Thymus (tissue), 11 donors: ENCODE data around the gene TMEM131L. TPM values are rescaled to one million over a fixed set of nuclear protein-coding genes. Genes with fewer than 3 reads are reported as not detected.
"Not testable (repeated sequence)": the region's sequence is repeated elsewhere in the genome, so short reads cannot be mapped to it uniquely, and the experiment has no call there.

Source experiments
- DNase-seq, 9 donors: peaks; one replicate each; pipeline ENCODE4 v3.0.0-alpha.2; 2013; ENCODE audit warnings: low spot score in 9 of 9, low read depth in 6 of 9, missing footprints in 1 of 9
- H3K27ac ChIP-seq, 2 donors: one replicate each; pipeline ENCODE4 v1.5.1; 2013; ENCODE audit warnings: control low read depth in 1 of 2, low read depth in 1 of 2, low read length in 1 of 2, mild to moderate bottlenecking in 1 of 2, moderate library complexity in 1 of 2
- H3K27me3 ChIP-seq, 2 donors: one replicate each; pipeline ENCODE4 v1.5.1; 2013; ENCODE audit warnings: low read length in 1 of 2; ENCODE audit not compliant: control insufficient read depth in 2 of 2, insufficient read depth in 1 of 2
- H3K36me3 ChIP-seq, 2 donors: one replicate each; pipeline ENCODE4 v1.5.1; 2013; ENCODE audit warnings: low read length in 1 of 2, mild to moderate bottlenecking in 1 of 2, moderate library complexity in 1 of 2; ENCODE audit not compliant: control insufficient read depth in 2 of 2, insufficient read depth in 2 of 2
- H3K4me1 ChIP-seq, 2 donors: one replicate each; pipeline ENCODE4 v1.5.1; 2013; ENCODE audit warnings: low read length in 2 of 2; ENCODE audit not compliant: control insufficient read depth in 2 of 2, insufficient read depth in 2 of 2
- H3K4me3 ChIP-seq, 2 donors: one replicate each; pipeline ENCODE4 v1.5.1; 2013; ENCODE audit warnings: low read length in 2 of 2, control low read depth in 1 of 2, mild to moderate bottlenecking in 1 of 2
- H3K9me3 ChIP-seq, 2 donors: one replicate each; pipeline ENCODE4 v1.5.1; 2013; ENCODE audit warnings: low read length in 1 of 2, mild to moderate bottlenecking in 1 of 2; ENCODE audit not compliant: control insufficient read depth in 2 of 2, insufficient read depth in 1 of 2
- WGBS: extraction: QIAGEN DNeasy Blood & Tissue Kit; methylation state at CpG from one replicate; pipeline ENCODE4 v1.1.7; 2013; 5-methylcytosine and 5-hydroxymethylcytosine counted together
- polyA plus RNA-seq: library from polyadenylated mRNA; stranded (reverse); fragments of 200-250 nt; gene quantifications from one replicate; pipeline ENCODE4 v1.2.3, GENCODE V29; 2013
- total RNA-seq: library from RNA; stranded (reverse); fragments of 120-200 nt; gene quantifications from one replicate; pipeline ENCODE4 v1.2.4, GENCODE V29; 2013
- donor health status: healthy.

TMEM131L gene
- total and polyA plus RNA-seq, 2 donors, result 32.8 to 40.9 TPM

DNA sequence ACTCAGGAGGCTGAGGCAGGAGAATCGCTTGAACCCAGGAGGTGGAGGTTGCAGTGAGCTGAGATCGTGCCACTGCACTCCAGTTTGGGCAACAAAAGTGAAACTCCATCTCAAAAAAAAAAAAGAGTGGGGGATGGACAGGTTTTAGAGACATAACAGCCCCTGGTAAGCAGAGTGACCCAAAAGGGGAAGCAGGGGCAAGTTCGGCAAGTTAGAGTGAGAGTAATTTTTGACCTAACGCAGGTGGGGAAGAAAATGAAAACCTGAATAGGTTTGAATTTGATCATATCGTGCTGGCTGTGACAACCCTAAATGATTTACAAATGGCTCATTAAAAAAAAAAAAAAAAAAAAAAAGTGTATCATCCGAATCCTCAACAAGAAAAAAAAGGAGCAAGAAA is 25.7 kb upstream of the TMEM131L start:
- Histone ChIP-seq H3K27me3 (no peaks in the 10 kb centered on the region), H3K9me3 (no peaks in the 10 kb centered on the region), H3K27ac (no peak overlapping the region), H3K4me3 (no peak overlapping the region), H3K36me3 (no peaks in the 10 kb centered on the region), H3K4me1 (peaks cover 14 to 48% of the 10 kb centered on the region in 2 donors)
- WGBS, result 56% methylated on average over 6 of the region's 6 CpGs
- no peak for DNase-seq

GRCh38 chr4:153447175-153447905 is 18.8 kb upstream of the TMEM131L start:
- Histone ChIP-seq H3K4me3 (no peak overlapping the region), H3K27ac (peak overlapping the region in 1 of 2 donors; percentile 56), H3K36me3 (no peaks in the 10 kb centered on the region), H3K4me1 (peaks cover 15 to 35% of the 10 kb centered on the region in 2 donors), H3K9me3 (peaks cover 0 to 3% of the 10 kb centered on the region in 2 donors), H3K27me3 (no peaks in the 10 kb centered on the region)
- DNase-seq, result no peak
- 92% methylated on average over 5 of the region's 5 CpGs for WGBS

GRCh38 chr4:153448003-153448731 is 18.0 kb upstream of the TMEM131L start:
- H3K27me3 ChIP-seq, result no peaks in the 10 kb centered on the region
- peaks cover 11 to 28% of the 10 kb centered on the region in 2 donors for H3K4me1 ChIP-seq
- peaks cover 0 to 3% of the 10 kb centered on the region in 2 donors for H3K9me3 ChIP-seq
- DNase-seq, result no peak
- no peak overlapping the region for H3K4me3 ChIP-seq
- H3K27ac ChIP-seq, result peak overlapping the region in 1 of 2 donors; percentile 56
- H3K36me3 ChIP-seq, result no peaks in the 10 kb centered on the region
- 87% methylated on average over 10 of the region's 10 CpGs for WGBS

DNA sequence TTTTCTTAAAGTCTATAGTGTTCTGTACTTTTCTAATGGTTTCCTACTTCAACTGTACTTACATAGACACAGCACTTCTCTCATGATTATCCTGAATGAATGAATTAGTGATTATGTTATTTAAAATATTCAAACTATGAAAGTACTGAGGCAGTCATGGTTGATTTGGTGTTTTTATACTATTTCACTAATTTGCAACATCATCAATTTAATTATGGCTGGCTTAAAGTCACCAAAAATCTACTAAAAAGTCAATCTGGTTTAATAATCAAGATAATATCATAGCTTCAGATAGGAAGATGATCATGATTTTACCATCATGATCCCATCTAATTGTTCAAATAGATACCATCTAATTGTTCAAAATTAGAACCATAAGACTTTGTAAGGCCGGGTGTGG is 16.8 kb upstream of the TMEM131L start:
- H3K4me1 ChIP-seq, result peaks cover 4 to 16% of the 10 kb centered on the region in 2 donors
- H3K36me3 ChIP-seq, result no peaks in the 10 kb centered on the region
- H3K27me3 ChIP-seq, result no peaks in the 10 kb centered on the region
- peaks cover 0 to 3% of the 10 kb centered on the region in 2 donors for H3K9me3 ChIP-seq
- DNase-seq, result no peak
- H3K27ac ChIP-seq, result no peak overlapping the region
- H3K4me3 ChIP-seq, result no peak overlapping the region
- 98% methylated on average over 1 of the region's 1 CpG for WGBS

GRCh38 chr4:153450544-153450917 is 15.6 kb upstream of the TMEM131L start:
- Histone ChIP-seq H3K4me3 (no peak overlapping the region), H3K9me3 (peaks cover 0 to 3% of the 10 kb centered on the region in 2 donors), H3K27me3 (no peaks in the 10 kb centered on the region), H3K4me1 (peaks cover 4 to 15% of the 10 kb centered on the region in 2 donors), H3K27ac (peak overlapping the region in 1 of 2 donors; percentile 53), H3K36me3 (no peaks in the 10 kb centered on the region)
- WGBS, result 71% methylated on average over 5 of the region's 5 CpGs
- DNase-seq, result peak in 1 of 9 donors; percentile 50

DNA sequence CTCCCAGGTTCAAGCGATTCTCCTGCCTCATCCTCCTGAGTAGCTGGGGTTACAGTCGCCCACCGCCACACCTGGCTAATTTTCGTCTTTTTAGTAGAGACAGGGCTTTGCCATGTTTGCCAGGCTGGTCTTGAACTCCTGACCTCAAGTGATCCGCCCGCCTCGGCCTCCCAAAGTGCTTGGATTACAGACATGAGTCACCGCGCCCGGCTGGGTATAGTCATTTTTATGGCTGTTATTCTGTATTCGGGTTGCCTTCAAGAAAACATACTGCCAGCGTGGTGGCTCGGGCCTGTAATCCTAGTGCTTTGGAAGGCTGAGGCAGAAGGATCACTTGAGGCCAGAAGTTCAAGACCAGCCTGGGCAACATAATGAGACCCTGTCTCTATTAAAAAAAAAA is 15.0 kb upstream of the TMEM131L start:
- not testable (repeated sequence) for H3K9me3 ChIP-seq, H3K27me3 ChIP-seq, DNase-seq, H3K36me3 ChIP-seq, H3K4me3 ChIP-seq, H3K27ac ChIP-seq
- peaks cover 4 to 15% of the 10 kb centered on the region in 2 donors for H3K4me1 ChIP-seq
- 86% methylated on average over 13 of the region's 13 CpGs for WGBS

DNA sequence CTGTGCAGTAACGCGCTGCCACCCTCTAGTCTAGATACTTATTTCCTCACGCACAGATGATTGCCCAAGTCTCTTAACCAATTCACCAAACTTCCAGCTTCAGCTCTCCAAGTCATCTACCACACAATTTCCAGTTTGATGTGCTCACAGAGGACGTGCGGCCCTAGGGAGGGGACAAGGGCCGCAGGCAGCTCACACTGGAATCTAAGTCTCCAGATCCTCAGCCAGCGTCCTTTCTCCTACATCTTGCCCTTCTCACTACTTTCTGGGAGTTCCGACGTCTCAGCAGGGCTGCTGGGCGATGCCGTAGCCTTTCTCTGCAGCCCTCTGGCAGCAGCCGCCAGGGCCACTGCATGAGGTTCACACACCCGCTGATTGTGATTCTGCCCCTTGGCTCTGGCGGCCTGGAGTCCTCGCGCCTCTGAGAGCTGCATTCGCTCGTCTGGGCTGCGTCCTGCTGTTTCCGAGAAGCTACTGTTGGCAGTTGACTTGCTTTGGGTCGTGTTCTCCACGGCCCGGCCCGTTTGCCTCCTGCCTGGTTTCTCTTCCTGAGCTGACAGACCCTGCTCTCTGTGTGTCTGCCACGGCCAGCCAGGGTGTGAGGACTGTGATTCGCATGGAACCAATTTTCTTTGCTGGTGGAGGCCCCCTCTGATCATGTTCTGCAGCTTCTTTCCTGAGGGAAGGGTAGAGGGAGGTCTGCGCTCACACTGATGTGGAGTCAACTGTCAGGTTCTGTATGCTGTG is 14.1 kb upstream of the TMEM131L start:
- Histone ChIP-seq H3K27me3 (no peaks in the 10 kb centered on the region), H3K4me1 (peaks cover 4 to 15% of the 10 kb centered on the region in 2 donors), H3K36me3 (no peaks in the 10 kb centered on the region), H3K4me3 (no peak overlapping the region), H3K27ac (no peak overlapping the region), H3K9me3 (peaks cover 0 to 3% of the 10 kb centered on the region in 2 donors)
- 94% methylated on average over 27 of the region's 27 CpGs for WGBS
- DNase-seq, result no peak

- 97% methylated on average over 4 of the region's 4 CpGs for WGBS
- Histone ChIP-seq H3K36me3 (no peaks in the 10 kb centered on the region), H3K4me3 (no peak overlapping the region), H3K27ac (no peak overlapping the region), H3K27me3 (no peaks in the 10 kb centered on the region), H3K9me3 (peaks cover 0 to 3% of the 10 kb centered on the region in 2 donors), H3K4me1 (peaks cover 4 to 15% of the 10 kb centered on the region in 2 donors)
- DNase-seq, result no peak
Measured at GRCh38 chr4:153452658-153453378, 13.3 kb upstream of the TMEM131L start.
